ENCODE data around the gene PKLR. TPM values are rescaled to one million over a fixed set of nuclear protein-coding genes. Genes with fewer than 3 reads are reported as not detected.

Gene PKLR
- total and polyA plus RNA-seq, 2 donors (not counting 3 experiments of a cell fraction or from before 2014, with no cell fraction given), result not detected

GRCh38 chr1:155327981-155328380 is 26.7 kb upstream of the PKLR start:
- FAIRE-seq, result no peak
- POLR2A ChIA-PET, result interaction anchor here (0.7 to 1.3 kb wide), 2 partner anchors 11 to 36 kb away, joined by 5 read pairs; no protein-coding TSS in a partner anchor
- intact Hi-C loops (cut with micrococcal nuclease), result no loop called here

GRCh38 chr1:155326631-155327037 is 25.4 kb upstream of the PKLR start:
- no peak overlapping the region for H3K4me2 ChIP-seq (ENCODE audit: insufficient read depth, low read length)
- no peaks in the 10 kb centered on the region for H3K9me3 ChIP-seq (replicated peaks; ENCODE audit: control insufficient read depth, insufficient read depth, low read length)
- H2AFZ ChIP-seq (ENCODE audit: low read depth, low read length), result no peak overlapping the region
- peaks cover 2 to 21% of the 10 kb centered on the region in 2 experiments for H3K36me3 ChIP-seq (ENCODE audit: control insufficient read depth in 2 of 2, extremely low read depth in 1 of 2, insufficient read depth in 2 of 2, low read length in 2 of 2)
- no peaks in the 10 kb centered on the region for H4K20me1 ChIP-seq (replicated peaks; ENCODE audit: control insufficient read depth, extremely low read depth, insufficient read depth, low read length)
- intact Hi-C loops (cut with micrococcal nuclease) (no loop called here), dilution Hi-C loops (cut with MboI; ENCODE audit: extremely low pct_ligation_motif_present, low sequenced_read_pairs) (no loop called here)
- peaks cover 20% of the 10 kb centered on the region for H3K4me1 ChIP-seq (ENCODE audit: control insufficient read depth, extremely low read depth, insufficient read depth, low read length)
- CTCF ChIA-PET, result interaction anchor here (1.3 kb wide), 1 partner anchor 76 kb away, joined by 6 read pairs; no protein-coding TSS in a partner anchor
- POLR2A ChIA-PET, result no interaction called here
- H3K27me3 ChIP-seq (ENCODE audit: control insufficient read depth in 2 of 2, insufficient read depth in 2 of 2, low read length in 2 of 2), result no peaks in the 10 kb centered on the region
- no peaks in the 10 kb centered on the region for H3K79me2 ChIP-seq (ENCODE audit: control insufficient read depth, insufficient read depth, low read length)
- H3K9ac ChIP-seq (replicated peaks; ENCODE audit: extremely low read depth, insufficient read depth, low read length), result no peak overlapping the region
- FAIRE-seq (no peak), DNase-seq (ENCODE audit: low read depth, low spot score) (no peak)
- H3K4me3 ChIP-seq (replicated peaks in 1 of 3; ENCODE audit: insufficient read depth in 1 of 3, low read depth in 1 of 3, low read length in 3 of 3), result no peak overlapping the region
- no peak for TF ChIP-seq EZH2 (IDR thresholded peaks at IDR 0.05; ENCODE audit: borderline replicate concordance, low read depth, low read length, severe bottlenecking)
- no peak for TF ChIP-seq MAX (IDR thresholded peaks at IDR 0.05; ENCODE audit: insufficient read depth, insufficient read length)
- no peak for TF ChIP-seq POLR2AphosphoS5 (IDR thresholded peaks at IDR 0.05; ENCODE audit: insufficient read depth, low read depth, low read length)
- TF ChIP-seq JUN (IDR thresholded peaks at IDR 0.05; ENCODE audit: borderline replicate concordance, insufficient read depth, insufficient read length, low read depth), result no peak
- no peak for TF ChIP-seq CTCF (IDR thresholded peaks at IDR 0.05; ENCODE audit: extremely low read depth in 1 of 2, insufficient read depth in 1 of 2, low read depth in 1 of 2, low read length in 2 of 2)
- TF ChIP-seq FOS (IDR thresholded peaks at IDR 0.05; ENCODE audit: borderline replicate concordance, insufficient read depth, low read length), result no peak
- TF ChIP-seq MYC (IDR thresholded peaks at IDR 0.05; ENCODE audit: low read depth, low read length), result no peak
- TF ChIP-seq POLR2A (IDR thresholded peaks at IDR 0.05; ENCODE audit: low read depth, low read length), result no peak
- TF ChIP-seq GATA2 (IDR thresholded peaks at IDR 0.05; ENCODE audit: insufficient read depth, insufficient read length, low read depth, low read length), result no peak
- no peak overlapping the region for H3K27ac ChIP-seq (ENCODE audit: insufficient read depth, low read depth, low read length)
- H3K9me1 ChIP-seq (replicated peaks; ENCODE audit: control insufficient read depth, extremely low read depth, insufficient read depth, low read length), result no peaks in the 10 kb centered on the region
- no TSS peak for BruUV-seq (replicated peaks)

More at GRCh38 chr1:155327981-155328380, 26.7 kb upstream of the PKLR start:
- dilution Hi-C loops (cut with MboI; ENCODE audit: extremely low pct_ligation_motif_present, low sequenced_read_pairs), result no loop called here
- Histone ChIP-seq H3K79me2 (ENCODE audit: control insufficient read depth, insufficient read depth, low read length) (no peaks in the 10 kb centered on the region), H3K4me2 (ENCODE audit: insufficient read depth, low read length) (no peak overlapping the region), H3K9me1 (replicated peaks; ENCODE audit: control insufficient read depth, extremely low read depth, insufficient read depth, low read length) (no peaks in the 10 kb centered on the region), H3K27ac (ENCODE audit: insufficient read depth, low read depth, low read length) (no peak overlapping the region), H3K36me3 (ENCODE audit: control insufficient read depth in 2 of 2, extremely low read depth in 1 of 2, insufficient read depth in 2 of 2, low read length in 2 of 2) (peaks cover 2 to 21% of the 10 kb centered on the region in 2 experiments), H3K9me3 (replicated peaks; ENCODE audit: control insufficient read depth, insufficient read depth, low read length) (no peaks in the 10 kb centered on the region), H4K20me1 (replicated peaks; ENCODE audit: control insufficient read depth, extremely low read depth, insufficient read depth, low read length) (no peaks in the 10 kb centered on the region), H3K9ac (replicated peaks; ENCODE audit: extremely low read depth, insufficient read depth, low read length) (no peak overlapping the region), H3K27me3 (ENCODE audit: control insufficient read depth in 2 of 2, insufficient read depth in 2 of 2, low read length in 2 of 2) (no peaks in the 10 kb centered on the region), H3K4me1 (ENCODE audit: control insufficient read depth, extremely low read depth, insufficient read depth, low read length) (peaks cover 10% of the 10 kb centered on the region), H3K4me3 (replicated peaks in 1 of 3; ENCODE audit: insufficient read depth in 1 of 3, low read depth in 1 of 3, low read length in 3 of 3) (no peak overlapping the region), H2AFZ (ENCODE audit: low read depth, low read length) (no peak overlapping the region)
- no peak for TF ChIP-seq POLR2A (IDR thresholded peaks at IDR 0.05; ENCODE audit: low read depth, low read length)
- TF ChIP-seq GATA2 (IDR thresholded peaks at IDR 0.05; ENCODE audit: insufficient read depth, insufficient read length, low read depth, low read length), result no peak
- CTCF ChIA-PET, result interaction anchor here (1.0 kb wide), 1 partner anchor 77 kb away, joined by 3 read pairs; no protein-coding TSS in a partner anchor
- no peak for DNase-seq (ENCODE audit: low read depth, low spot score)
- no TSS peak for BruUV-seq (replicated peaks)
